GM18498 (cell line): Measurements from ENCODE around the gene SLC9A3.
"Not testable (repeated sequence)": the region's sequence is repeated elsewhere in the genome, so short reads cannot be mapped to it uniquely, and the experiment has no call there.

Source experiments
- ATAC-seq: cut with Tn5 transposase; IDR thresholded peaks from one replicate; pipeline ENCODE4 v1.9.1; 2021; ENCODE audit warnings: mild to moderate bottlenecking, moderate library complexity; ENCODE audit not compliant: unreplicated experiment

Gene SLC9A3

GRCh38 chr5:511476-511875 is 12.8 kb downstream of the SLC9A3 start:
- no peak for ATAC-seq

DNA sequence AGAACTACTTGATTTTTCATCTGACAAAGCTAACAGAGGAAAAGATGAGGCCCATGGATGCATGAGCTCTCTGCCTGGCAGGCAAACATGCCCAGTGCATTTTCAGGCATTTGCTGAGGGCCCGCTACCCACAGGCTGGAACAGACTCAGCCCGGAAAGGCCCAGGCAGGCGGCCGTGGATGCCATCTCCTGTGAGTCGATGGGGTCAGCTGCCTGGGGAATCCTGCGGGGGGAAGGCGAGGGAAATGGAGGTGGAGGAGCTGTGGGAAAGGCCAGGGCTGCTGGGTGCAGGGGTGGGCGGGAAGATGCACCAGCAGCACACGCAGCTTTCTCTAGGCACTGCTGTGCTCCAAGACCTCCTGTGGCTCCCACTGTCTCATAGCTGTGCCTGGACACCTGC is 13.7 kb downstream of the SLC9A3 start:
- ATAC-seq: no peak

GRCh38 chr5:509611-510185 is 14.6 kb downstream of the SLC9A3 start:
- ATAC-seq: no peak

- not testable (repeated sequence) for ATAC-seq
These were observed 16.2 kb downstream of the SLC9A3 start for GRCh38 chr5:507986-508575.

DNA sequence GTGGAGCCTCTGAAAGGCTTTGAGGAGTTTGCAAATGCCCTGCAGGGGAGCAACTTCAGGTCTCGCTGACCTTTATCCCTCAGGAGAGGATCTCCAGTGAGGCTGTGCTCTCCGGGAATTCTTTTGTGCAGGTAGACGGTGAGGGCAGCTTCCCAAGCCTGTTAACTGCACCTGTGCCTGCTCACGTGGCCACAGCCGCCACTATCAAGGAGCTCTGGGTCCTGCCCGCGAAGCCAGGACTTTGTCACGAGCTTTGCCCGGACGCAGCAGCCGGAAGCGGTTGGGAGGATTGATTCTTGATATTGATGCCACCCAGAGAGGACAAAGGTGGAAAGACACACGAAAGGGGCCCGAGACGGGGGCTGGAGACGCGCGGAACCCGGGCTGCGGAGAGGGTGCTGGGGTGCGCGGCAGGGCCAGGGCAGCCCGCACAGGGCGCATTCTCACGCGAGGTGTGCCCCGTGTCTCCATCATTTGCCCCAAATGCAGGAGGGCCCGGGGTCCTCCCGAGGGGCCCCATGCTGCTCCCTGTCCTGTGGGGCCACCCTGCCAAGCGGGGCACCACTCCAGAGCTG is 18.2 kb downstream of the SLC9A3 start:
- no peak for ATAC-seq

GRCh38 chr5:504326-505154 is 19.7 kb downstream of the SLC9A3 start:
- ATAC-seq: no peak

DNA sequence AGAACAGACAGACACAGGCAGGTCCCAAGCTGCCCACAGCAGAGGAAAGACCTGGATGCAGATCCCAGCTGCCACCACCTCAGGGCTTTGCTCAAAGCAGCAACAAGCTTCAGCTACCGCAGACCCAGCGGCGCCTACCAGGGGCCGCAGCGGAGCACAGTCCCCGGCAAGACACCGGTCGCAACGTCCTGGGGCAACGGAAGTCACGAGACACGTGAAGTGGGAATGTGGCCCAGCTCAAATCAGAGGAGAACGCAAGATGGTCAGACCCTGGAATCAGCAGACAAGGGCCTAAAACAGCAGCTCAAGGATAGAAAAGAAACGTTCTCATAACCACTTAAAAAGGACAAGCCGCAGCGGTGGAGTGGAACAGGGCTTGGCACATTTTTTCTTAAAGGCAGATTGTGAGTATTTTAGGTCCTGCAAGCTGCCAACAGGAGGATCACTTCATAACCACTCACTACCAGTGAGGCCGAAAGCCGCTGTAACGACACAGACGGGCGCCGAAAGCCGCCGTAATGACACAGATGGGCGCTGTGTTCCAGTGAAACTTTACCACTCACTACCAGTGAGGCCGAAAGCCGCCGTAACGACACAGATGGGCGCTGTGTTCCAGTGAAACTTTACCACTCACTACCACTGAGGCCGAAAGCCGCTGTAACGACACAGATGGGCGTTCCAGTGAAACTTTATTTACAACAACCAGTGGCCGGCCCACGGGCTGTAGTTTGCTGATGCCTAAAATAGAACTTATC is 21.7 kb downstream of the SLC9A3 start:
- ATAC-seq: no peak

DNA sequence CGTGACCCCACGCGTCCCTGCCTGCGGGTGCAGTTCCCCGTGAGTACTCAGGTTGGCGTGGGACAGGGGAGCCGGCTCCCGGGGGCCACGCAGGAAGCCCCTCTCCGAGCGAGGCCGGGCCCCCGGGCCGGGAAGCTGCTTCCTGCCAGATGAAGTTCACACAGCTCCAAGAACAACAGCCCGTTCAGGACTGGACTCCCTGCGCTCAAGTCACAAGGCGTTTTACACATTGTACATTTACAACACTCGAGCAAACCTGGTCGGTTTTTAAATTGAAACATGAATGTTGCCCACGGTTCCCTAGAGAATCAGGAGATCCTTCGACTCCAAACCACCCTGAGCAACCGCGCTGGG is 22.4 kb downstream of the SLC9A3 start:
- ATAC-seq: no peak

DNA sequence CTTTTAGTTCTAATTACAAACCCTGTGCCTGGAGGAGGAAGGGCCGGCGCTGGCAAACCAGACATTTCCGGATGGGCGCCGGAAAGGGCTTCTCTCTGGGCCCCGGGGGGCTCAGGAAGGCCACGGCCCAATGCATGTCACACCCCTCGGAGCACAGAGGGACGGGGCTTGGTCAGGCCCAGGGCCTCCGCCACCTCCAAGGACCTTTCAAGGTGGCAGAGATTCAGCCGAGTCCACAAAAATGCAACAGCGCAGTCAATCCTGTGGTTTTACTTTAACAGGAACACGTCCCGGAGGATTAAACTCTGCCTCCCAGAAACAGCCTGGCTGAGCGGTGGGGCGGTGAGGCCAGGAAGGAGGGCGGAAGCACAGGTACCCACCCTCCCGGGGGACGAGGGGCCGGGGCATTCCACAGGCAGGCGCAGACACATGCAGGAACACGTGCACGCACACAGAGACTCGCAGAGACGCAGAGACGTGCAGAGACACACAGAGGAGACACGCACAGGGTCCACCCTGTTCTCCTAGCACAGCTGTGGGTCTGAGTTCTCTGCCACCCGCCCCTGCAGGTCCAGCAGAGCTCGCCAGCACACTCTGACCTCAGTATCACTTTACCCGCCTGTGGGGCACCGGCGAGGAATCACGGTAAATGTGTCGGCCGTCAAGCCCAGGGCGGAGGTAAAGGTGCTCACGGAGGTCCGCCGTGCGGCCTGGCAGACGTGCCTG is 23.0 kb downstream of the SLC9A3 start:
- no peak for ATAC-seq

GRCh38 chr5:500491-500890 is 23.8 kb downstream of the SLC9A3 start:
- no peak for ATAC-seq

- ATAC-seq: no peak
These were observed 24.7 kb downstream of the SLC9A3 start for GRCh38 chr5:499233-500209.

- no peak for ATAC-seq
These were observed 26.3 kb downstream of the SLC9A3 start for GRCh38 chr5:497871-498509.

GRCh38 chr5:497090-497700 is 27.1 kb downstream of the SLC9A3 start:
- no peak for ATAC-seq

DNA sequence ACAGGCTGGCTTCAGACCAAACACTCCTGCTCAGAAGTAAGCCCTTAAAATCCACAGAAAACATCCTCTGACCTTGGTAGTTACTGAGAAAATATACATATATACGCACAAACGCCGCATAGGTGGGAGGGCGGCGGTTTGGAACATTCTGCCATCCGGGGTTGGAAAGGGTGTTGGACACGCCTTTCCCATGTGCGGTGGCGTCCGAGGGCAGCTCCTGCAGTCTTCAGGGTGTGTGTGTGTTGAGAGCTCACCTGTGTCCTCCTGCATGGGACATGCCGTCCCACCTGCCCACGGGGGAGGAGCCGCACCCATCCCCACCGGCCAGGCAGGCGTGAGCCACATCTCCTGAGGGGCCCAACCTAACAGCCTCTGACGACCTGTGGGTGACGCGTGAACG is 28.2 kb downstream of the SLC9A3 start:
- no peak for ATAC-seq

GRCh38 chr5:494667-495255 is 29.5 kb downstream of the SLC9A3 start:
- ATAC-seq: no peak

GRCh38 chr5:493758-494157 is 30.5 kb downstream of the SLC9A3 start:
- no peak for ATAC-seq

DNA sequence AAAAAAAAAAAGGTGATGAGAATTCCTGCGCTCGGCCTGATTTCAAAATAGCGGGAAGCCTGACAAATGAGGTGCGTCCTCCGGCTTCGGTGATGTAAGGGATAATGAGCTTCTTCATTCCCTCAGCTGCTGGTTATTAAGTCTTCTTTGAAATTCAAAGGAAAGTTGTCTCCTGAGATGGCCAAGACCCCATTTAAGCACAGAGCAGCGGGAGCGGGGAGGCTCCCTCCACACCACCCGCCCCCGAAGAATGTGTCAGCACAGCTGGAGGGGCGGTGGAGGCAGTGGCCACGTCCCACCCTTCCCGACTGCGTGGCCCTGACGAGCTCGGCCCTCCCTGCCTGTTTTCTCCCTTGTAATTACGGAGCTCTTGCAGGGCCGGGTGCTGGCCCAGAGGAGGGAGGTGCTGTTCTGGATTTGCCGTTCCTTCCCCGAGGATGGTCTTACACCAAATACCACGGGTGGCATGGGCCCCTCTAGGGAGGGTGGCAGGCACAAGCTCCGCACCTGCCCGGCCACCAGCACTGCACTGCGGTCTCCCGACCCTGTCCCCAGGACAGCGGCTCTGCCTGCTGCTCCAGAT is 31.0 kb downstream of the SLC9A3 start:
- ATAC-seq: no peak
